IMR-90 (cell line): ENCODE results near the gene RGS5.

Source experiments
- POLR2A ChIP-seq: IDR thresholded peaks from 2 replicates; pipeline ENCODE4 v1.6.1; 2012; ENCODE audit warnings: mild to moderate bottlenecking, low read depth, low read length
- TF ChIP-seq, protein P1 (sequence below): fragments of 150-350 bp; IDR thresholded peaks from 2 replicates; pipeline ENCODE4 v1.6.1; 2017; ENCODE audit warnings: mild to moderate bottlenecking, antibody characterized with exemption, low read length, low read depth

DNA sequence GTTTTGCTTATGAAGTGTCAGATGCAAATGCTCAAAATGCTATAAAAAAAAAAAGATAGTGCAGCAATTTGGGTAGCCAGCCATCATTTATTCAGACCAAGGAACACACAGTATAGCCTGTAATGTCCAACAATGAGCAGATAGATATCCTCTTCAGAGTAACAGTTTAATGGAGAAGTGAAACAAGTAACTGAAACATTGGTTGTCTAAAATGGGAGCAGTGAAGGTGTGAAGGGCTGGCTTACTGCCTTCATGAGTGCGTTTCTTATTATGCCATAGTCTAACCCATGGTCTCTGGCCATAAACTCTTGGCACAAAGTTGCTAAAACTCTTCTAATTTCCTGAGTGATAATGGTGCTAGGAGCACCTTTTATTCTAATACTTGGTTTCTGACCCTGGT lies 11.4 kb downstream of the RGS5 start:
- TF ChIP-seq POLR2A: no peak
- TF ChIP-seq, protein P1, sequence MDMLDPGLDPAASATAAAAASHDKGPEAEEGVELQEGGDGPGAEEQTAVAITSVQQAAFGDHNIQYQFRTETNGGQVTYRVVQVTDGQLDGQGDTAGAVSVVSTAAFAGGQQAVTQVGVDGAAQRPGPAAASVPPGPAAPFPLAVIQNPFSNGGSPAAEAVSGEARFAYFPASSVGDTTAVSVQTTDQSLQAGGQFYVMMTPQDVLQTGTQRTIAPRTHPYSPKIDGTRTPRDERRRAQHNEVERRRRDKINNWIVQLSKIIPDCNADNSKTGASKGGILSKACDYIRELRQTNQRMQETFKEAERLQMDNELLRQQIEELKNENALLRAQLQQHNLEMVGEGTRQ: no peak
